ENCODE results near the gene STX16.

Gene STX16

DNA sequence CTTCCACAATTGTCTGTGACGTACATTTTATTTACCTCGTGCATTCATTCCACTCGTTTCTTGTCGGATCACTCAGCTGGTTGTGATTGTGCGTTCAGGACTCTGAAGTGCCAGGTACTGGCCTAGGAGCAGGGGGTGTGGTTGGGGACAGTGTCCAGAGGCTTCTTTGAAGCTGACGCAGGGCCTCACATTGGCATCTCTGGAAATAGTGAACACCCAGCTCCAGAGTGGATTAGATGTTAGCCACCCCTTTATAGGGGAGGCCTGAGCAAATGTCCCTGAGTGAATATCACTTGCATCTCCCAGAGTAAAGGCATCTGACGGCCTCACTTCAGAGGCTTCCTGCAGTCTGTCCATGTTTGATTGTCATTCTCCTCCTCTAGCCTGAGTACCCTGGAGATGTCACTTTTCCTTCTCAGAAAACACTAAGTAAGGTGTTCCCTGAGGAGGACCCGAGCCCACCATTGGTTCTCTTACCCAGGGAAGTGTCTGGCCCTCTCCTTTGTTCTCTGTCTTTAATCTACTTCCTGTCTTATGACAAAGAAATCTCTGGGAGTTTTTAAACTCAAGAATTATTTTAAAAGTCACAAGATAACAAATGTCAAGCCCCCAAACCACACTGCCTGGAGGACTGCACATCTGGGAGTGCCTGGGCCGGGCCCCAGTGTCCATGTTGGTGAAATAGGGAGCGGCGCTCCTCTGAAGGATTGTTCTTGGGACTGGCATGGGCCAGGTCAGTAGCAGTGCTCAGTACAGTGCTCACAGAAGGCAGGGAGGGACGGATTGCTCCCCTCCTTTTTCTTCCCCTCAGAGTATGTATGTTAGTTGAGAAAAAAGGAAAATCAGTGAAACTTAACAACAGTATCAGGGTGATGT is 10.8 kb downstream of the STX16 start:
- DNase-seq (ENCODE audit: insufficient read length, low spot score) (no peak), FAIRE-seq (no peak)
- no peak for TF ChIP-seq POLR2A (IDR thresholded peaks at IDR 0.05; ENCODE audit: low read depth, low read length)

DNA sequence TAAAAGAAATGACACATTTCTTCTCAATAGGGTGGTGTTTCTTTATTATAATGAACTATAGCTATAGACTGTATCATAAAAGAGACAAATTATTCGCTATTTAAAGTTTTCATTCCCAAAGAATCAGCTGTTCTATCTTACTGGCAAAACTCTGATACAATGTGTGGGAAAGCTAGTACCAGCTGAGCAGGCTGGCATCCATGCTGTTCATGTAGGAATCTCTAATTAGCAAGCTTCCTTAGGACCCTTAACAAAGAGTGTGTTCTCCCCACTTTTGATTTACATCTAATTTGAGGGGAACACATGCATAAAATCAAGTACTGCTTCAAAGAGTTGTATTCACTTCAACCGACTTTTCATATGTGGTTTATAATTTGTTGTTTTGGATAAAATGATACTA is 13.2 kb downstream of the STX16 start:
- FAIRE-seq: no peak
- DNase-seq (ENCODE audit: insufficient read length, low spot score): no peak

DNA sequence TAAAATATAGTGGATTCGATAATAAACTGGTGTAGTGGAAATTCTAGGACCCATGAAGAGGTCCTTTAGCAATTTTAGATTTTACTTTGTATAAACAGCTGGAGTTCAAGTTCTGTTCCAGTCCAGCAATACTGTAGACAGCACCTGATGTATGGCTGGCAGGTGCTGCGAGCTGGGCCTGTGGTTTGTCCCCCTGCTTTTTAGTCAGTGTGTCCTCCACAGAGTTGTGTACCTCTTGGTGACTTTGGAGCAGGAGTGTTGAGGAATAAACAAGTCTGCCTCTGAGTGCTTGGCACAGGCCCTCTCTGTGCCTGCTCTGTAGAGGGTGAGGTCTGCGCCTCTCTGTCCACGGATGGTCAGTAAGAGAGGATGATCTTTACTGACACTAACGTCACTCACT is 13.8 kb downstream of the STX16 start:
- FAIRE-seq: no peak
- no peak for TF ChIP-seq POLR2A (IDR thresholded peaks at IDR 0.05; ENCODE audit: low read depth, low read length)
- no peak for DNase-seq (ENCODE audit: insufficient read length, low spot score)

More for the DNA sequence above, 13.2 kb downstream of the STX16 start:
- TF ChIP-seq POLR2A (IDR thresholded peaks at IDR 0.05; ENCODE audit: low read depth, low read length): no peak

DNA sequence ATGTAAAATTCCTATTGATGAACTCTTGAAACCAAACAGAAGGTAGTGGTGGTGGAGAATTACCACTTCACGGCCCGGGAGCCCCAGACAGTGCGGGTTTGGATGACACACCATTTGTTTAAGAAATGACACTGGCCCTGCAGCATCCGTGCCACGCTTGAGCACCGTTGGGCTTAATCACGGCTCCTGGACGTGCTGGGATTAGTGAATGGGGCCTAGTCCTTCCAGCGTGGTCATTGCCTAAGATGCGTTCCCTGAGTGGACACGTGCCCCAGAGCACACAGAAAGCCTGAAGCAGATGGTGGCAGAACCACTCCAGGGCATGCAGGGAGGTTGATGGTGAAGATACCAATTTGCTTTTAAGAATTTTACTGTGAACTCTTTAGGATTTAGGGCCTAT is 14.5 kb downstream of the STX16 start:
- no peak for FAIRE-seq
- no peak for DNase-seq (ENCODE audit: insufficient read length, low spot score)
- TF ChIP-seq POLR2A (IDR thresholded peaks at IDR 0.05; ENCODE audit: low read depth, low read length): no peak

- no peak for DNase-seq (ENCODE audit: insufficient read length, low spot score)
- TF ChIP-seq POLR2A (IDR thresholded peaks at IDR 0.05; ENCODE audit: low read depth, low read length): no peak
- FAIRE-seq: no peak
These were observed 15.6 kb downstream of the STX16 start for GRCh38 chr20:58666702-58667101.

GRCh38 chr20:58667975-58668374 is 16.9 kb downstream of the STX16 start:
- DNase-seq (ENCODE audit: insufficient read length, low spot score) (no peak), FAIRE-seq (no peak)
- no peak for TF ChIP-seq POLR2A (IDR thresholded peaks at IDR 0.05; ENCODE audit: low read depth, low read length)

GRCh38 chr20:58668901-58669286 is 17.8 kb downstream of the STX16 start:
- no peak for TF ChIP-seq POLR2A (IDR thresholded peaks at IDR 0.05; ENCODE audit: low read depth, low read length)
- FAIRE-seq (no peak), DNase-seq (ENCODE audit: insufficient read length, low spot score) (no peak)

- no peak for FAIRE-seq
- no peak for DNase-seq (ENCODE audit: insufficient read length, low spot score)
- no peak for TF ChIP-seq POLR2A (IDR thresholded peaks at IDR 0.05; ENCODE audit: low read depth, low read length)
These were observed 18.4 kb downstream of the STX16 start for GRCh38 chr20:58669287-58670006.

GRCh38 chr20:58670102-58670501 is 19.0 kb downstream of the STX16 start:
- DNase-seq (ENCODE audit: insufficient read length, low spot score): no peak
- no peak for TF ChIP-seq POLR2A (IDR thresholded peaks at IDR 0.05; ENCODE audit: low read depth, low read length)

GRCh38 chr20:58670659-58671058 is 19.6 kb downstream of the STX16 start:
- no peak for FAIRE-seq
- TF ChIP-seq POLR2A (IDR thresholded peaks at IDR 0.05; ENCODE audit: low read depth, low read length): no peak
- no peak for DNase-seq (ENCODE audit: insufficient read length, low spot score)

More at GRCh38 chr20:58670102-58670501, 19.0 kb downstream of the STX16 start:
- no peak for FAIRE-seq

DNA sequence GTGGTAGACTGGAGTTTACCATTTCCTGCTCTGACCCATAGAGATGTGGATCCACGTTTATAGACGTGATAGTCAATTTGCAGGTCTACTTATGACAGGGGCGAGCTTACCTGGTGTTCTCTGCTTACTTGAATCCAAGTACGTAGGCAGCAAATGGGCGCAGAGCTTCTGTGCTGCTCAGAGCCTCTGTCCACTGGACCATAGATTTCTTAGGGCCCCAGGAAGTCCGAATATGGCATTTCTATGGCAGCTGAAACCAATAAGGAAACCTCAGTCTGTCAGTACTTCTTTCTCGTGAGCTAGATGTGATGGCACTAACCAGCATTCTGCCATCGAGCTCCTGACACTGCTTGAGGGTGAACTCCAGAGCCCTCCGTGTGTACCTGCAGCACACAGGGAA is 22.0 kb downstream of the STX16 start:
- DNase-seq (ENCODE audit: insufficient read length, low spot score) (no peak), FAIRE-seq (no peak)
- no peak for TF ChIP-seq POLR2A (IDR thresholded peaks at IDR 0.05; ENCODE audit: low read depth, low read length)

GRCh38 chr20:58675146-58675584 is 24.1 kb downstream of the STX16 start:
- DNase-seq (ENCODE audit: insufficient read length, low spot score): no peak
- TF ChIP-seq POLR2A (IDR thresholded peaks at IDR 0.05; ENCODE audit: low read depth, low read length): no peak
- FAIRE-seq: no peak

GRCh38 chr20:58675641-58676040 is 24.6 kb downstream of the STX16 start:
- DNase-seq (ENCODE audit: insufficient read length, low spot score) (no peak), FAIRE-seq (no peak)
- TF ChIP-seq POLR2A (IDR thresholded peaks at IDR 0.05; ENCODE audit: low read depth, low read length): no peak

DNA sequence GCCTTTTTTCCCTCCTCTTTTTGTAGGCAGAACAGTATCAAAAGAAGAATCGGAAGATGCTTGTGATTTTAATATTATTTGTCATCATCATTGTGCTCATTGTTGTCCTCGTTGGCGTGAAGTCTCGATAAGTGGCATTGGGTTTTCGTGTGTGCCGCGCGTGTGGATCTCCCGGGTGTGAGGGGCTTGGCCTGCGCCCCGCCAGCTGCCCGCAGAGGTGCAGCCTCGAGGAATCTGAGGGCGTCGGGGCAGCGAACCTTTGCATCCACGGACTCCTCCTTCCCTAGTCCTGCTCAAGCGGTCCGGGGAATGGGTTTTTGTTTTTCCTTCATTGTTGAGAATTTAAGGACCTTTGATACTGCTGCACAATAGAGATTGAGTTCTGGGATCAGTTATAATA is 25.1 kb downstream of the STX16 start:
- DNase-seq (ENCODE audit: insufficient read length, low spot score) (no peak), FAIRE-seq (no peak)
- TF ChIP-seq POLR2A (IDR thresholded peaks at IDR 0.05; ENCODE audit: low read depth, low read length): no peak

Measured in H54 (cell line).